Stomach (tissue), 4 donors: ENCODE data around the gene RAB17.

Experiments used
- EP300 ChIP-seq: sonication (generic); formaldehyde crosslinking; IDR thresholded peaks from one replicate; pipeline ENCODE4 v1.6.1; 2017; ENCODE audit warnings: antibody characterized with exemption
- POLR2A ChIP-seq, 4 donors: fragments of 450-650 bp; IDR thresholded peaks; one replicate each; pipeline ENCODE4 v1.6.1; 2016; ENCODE audit warnings: antibody characterized with exemption in 4 of 4, control low read depth in 2 of 4, mild to moderate bottlenecking in 1 of 4, moderate library complexity in 1 of 4
- POLR2AphosphoS5 ChIP-seq, 3 donors: sonication (generic); formaldehyde crosslinking; IDR thresholded peaks; one replicate each; pipeline ENCODE4 v1.6.1; 2016; ENCODE audit warnings: antibody characterized with exemption in 3 of 3
- TF ChIP-seq, protein P1 (sequence below), 7 experiments: fragments of 450-650 bp in 4 of 7; fragments of 200-600 bp in 3 of 7; sonication (generic) in 3 of 7; IDR thresholded peaks; one replicate each; pipeline ENCODE4 v1.5.1; 2016 to 2019; ENCODE audit warnings: antibody characterized with exemption in 7 of 7, control low read depth in 2 of 7, mild to moderate bottlenecking in 1 of 7

- TF ChIP-seq, protein P1, sequence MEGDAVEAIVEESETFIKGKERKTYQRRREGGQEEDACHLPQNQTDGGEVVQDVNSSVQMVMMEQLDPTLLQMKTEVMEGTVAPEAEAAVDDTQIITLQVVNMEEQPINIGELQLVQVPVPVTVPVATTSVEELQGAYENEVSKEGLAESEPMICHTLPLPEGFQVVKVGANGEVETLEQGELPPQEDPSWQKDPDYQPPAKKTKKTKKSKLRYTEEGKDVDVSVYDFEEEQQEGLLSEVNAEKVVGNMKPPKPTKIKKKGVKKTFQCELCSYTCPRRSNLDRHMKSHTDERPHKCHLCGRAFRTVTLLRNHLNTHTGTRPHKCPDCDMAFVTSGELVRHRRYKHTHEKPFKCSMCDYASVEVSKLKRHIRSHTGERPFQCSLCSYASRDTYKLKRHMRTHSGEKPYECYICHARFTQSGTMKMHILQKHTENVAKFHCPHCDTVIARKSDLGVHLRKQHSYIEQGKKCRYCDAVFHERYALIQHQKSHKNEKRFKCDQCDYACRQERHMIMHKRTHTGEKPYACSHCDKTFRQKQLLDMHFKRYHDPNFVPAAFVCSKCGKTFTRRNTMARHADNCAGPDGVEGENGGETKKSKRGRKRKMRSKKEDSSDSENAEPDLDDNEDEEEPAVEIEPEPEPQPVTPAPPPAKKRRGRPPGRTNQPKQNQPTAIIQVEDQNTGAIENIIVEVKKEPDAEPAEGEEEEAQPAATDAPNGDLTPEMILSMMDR (IDR thresholded peaks at IDR 0.05) = no peak
- TF ChIP-seq POLR2A (IDR thresholded peaks at IDR 0.05) (no peak), EP300 (no peak), POLR2AphosphoS5 (IDR thresholded peaks at IDR 0.05) (no peak)
Observed at GRCh38 chr2:237618449-237618848, 27.9 kb upstream of the RAB17 start.
